ENCODE results near the gene UQCRC1.
A peak's percentile ranks its signal among the peaks of the same experiment; 100 is the strongest.

The UQCRC1 gene

GRCh38 chr3:48571938-48572337 is 37.5 kb downstream of the UQCRC1 start:
- no peak for DNase-seq (ENCODE audit: low read depth)

GRCh38 chr3:48569808-48570450 is 39.5 kb downstream of the UQCRC1 start:
- no peak for DNase-seq (ENCODE audit: low read depth)

GRCh38 chr3:48569400-48569799 is 40.0 kb downstream of the UQCRC1 start:
- DNase-seq (ENCODE audit: low read depth) = no peak

GRCh38 chr3:48568476-48568875 is 41.0 kb downstream of the UQCRC1 start:
- DNase-seq (ENCODE audit: low read depth) = no peak

GRCh38 chr3:48567500-48567899 is 41.9 kb downstream of the UQCRC1 start:
- no peak for DNase-seq (ENCODE audit: low read depth)

- no peak for DNase-seq (ENCODE audit: low read depth)
Measured at GRCh38 chr3:48567090-48567489, 42.4 kb downstream of the UQCRC1 start.

DNA sequence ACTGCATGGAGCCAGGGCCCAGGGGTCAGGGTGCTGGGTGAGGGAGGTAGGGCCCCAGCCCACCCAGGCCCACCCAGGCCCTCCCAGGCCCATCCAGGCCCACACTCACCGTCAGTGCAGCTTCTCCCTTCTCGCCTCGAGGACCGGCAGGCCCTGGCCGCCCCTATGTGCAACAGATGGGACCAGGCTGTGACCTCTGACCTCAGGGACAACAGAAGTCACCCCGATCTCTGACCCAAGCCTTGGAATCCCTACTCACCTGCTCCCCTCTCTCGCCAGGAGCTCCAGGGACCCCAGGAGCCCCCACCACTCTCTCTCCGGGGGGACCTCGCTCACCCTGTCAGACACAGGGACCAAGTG is 43.1 kb downstream of the UQCRC1 start:
- no peak for DNase-seq (ENCODE audit: low read depth)

DNA sequence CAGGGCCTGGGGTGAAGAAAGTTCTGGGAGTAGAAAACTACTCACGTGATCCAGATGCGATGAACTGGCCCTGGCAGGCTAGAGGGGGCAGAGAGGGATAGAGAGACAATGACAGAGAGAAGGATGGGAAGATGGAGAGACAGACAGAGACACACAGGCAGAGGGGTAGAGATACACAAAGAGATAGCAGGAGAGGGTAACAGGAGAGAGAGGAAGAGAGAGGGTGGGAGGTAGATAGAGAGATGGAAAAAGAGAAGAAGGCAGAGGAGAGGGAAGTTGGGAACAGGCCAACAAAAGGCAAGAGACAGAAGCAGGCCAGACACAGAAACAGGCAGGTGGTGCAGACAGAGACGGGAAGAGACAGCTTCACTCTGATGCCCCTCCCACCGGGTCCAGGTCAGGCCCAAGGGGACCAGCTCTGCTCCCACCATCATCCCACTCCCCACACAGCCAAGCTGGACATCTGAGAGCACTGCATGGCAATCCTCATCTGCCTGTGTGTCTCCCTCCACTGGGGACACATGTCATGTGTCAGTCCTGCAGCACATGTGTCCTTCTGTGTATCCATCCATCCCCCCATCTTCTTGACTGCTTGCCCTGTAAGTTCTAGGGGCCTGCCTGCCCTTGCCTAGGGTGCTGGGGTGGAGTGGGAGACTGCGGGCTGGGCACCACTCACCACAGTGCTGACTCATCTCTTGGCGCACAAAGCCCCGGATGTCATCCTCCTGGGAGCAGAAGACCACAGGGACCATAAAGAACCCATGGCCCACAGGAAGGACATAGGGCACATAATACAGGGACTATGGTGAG is 43.6 kb downstream of the UQCRC1 start:
- DNase-seq (ENCODE audit: low read depth) = no peak

DNA sequence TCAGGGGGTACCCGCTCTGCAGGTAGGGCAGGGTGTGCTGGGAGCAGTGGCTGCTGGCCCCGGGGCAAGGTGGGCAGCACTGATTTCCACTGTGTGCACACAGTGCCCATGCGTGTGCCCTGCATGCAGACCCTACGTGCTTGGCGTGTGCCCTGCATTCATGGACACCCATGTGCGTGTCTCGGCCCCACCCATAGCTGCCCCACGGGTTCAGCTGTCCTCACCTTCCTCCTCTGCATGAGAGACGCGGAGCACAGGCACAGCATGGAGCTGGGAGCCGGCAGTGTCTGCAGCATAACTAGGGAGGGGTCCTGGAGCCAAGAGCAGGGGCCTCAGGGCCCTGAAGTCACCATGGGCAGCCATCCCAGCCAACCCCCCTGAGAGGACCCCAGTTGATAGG is 44.3 kb downstream of the UQCRC1 start:
- no peak for DNase-seq (ENCODE audit: low read depth)

- DNase-seq (ENCODE audit: low read depth) = no peak
Measured at GRCh38 chr3:48564667-48565066, 44.8 kb downstream of the UQCRC1 start.

DNA sequence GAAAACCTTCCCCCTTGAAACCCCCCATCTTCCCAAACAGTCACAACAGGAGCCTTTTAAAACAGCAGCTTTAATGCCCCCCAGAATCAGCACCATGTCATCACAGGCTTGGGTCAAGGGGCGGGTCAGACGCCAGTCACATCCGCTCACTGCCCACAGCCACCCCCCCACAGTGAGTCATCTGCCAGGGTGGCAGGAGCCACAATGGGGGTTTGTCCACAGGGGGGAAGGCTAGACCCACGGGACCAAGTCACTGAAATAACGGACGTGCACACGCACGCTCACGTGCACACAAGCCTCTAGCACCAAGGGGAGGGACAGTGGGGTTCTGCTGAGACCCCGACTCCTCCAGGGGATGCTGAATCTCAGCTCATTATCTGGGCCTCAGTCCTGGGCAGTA is 45.4 kb downstream of the UQCRC1 start:
- peak; percentile 24 for DNase-seq (ENCODE audit: low read depth)

DNA sequence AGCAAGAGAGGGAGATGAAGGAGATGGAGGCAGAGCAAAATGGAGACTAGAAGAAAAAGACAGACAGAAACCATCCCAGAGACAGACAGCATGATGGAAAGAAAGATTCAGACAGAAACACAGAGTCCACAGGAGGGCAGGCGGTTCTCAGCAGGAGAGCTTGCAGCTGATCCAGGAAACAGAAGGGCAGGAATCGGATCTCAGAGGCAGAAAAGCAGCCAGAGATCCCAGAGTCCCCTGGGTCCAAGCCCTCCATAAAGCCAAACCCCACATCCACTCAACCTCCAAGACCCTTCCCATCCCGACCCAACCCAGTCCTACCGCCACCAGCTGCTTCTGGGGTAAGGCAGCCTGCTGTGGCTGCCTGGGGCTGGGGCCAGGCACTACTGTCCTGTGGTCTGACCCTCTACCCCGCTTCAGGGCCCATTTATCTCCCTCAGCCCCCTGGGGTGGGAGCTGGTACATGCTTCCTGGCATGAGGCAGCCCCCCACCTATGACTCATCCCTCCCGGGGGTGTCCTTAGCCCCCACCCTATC is 46.0 kb downstream of the UQCRC1 start, which contains the start of gene UCN2:
Gene UCN2 (minus strand): TSS at position 400 of the 537 bp plus-strand sequence. CDS start 657 bp downstream, outside the sequence.
- DNase-seq (ENCODE audit: low read depth) = no peak

- DNase-seq (ENCODE audit: low read depth) = no peak
Measured at GRCh38 chr3:48562367-48563095, 46.9 kb downstream of the UQCRC1 start.

GRCh38 chr3:48561045-48561736 is 48.3 kb downstream of the UQCRC1 start:
- DNase-seq (ENCODE audit: low read depth) = no peak

DNA sequence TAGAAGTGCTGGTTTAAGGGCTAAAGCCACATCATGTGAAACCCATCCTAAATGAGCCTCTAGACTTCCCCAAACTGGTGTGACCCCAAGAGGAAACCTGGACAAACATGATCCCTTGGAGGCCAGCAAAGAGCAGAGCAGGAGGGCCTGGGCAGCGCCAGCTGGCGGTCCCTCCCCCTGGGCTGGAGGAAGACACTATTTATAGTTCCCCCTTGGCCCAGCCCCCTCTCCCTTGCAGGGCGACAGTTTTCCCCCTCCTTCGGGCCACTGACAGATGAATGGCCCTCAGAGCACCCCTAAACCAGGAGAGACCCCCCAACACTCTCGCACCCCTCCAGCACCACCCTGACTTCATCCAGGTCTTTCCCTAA is 48.8 kb downstream of the UQCRC1 start:
- no peak for DNase-seq (ENCODE audit: low read depth)

GRCh38 chr3:48558493-48559134 is 50.8 kb downstream of the UQCRC1 start:
- no peak for DNase-seq (ENCODE audit: low read depth)

- DNase-seq (ENCODE audit: low read depth) = peak; percentile 100
Measured at GRCh38 chr3:48556796-48557626, 52.4 kb downstream of the UQCRC1 start, which contains the start of gene PFKFB4. PFKFB4 (minus strand) TSS chr3:48556803; CDS start chr3:48556777, 26 bp downstream.

DNA sequence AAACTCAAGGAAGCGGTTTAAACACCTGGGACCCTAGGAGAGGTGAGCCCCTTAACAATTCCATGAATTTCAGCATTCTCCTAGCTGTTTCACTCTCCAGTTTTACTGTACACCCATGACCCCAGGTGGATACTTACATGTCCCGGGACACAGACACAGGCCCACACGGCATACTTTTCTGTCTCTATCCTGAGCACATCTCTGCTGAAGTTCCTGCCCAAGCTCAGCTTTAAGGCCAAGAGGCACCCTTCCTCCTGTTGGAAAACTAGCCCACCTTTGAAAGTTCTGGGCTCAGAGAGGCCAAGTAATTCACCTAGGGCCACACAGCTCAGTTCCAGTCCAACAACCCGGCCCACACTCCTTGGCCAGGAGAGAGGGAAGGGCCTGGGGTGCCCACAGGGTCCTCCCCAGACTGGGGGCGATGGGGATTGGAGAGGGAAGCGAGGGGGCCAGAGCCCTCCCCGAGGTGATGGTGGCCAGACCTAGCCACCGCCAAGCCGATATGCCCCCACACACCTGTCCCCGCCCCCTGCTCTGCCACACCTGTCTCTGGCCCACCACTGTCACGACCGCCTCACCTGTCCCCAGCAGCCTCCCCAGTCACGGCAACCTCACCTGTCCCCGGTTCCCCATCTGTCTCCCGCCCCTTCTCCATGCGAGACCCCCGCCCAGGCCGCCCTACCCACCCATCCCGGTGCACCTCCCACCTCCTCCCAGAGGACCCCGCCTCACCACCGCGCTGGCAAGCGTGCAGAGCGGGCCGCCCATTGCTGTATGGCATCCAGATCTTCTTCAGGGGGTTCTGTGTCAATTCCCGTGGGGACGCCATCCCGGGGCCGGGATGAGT is 53.3 kb downstream of the UQCRC1 start:
- no peak for DNase-seq (ENCODE audit: low read depth)

DNA sequence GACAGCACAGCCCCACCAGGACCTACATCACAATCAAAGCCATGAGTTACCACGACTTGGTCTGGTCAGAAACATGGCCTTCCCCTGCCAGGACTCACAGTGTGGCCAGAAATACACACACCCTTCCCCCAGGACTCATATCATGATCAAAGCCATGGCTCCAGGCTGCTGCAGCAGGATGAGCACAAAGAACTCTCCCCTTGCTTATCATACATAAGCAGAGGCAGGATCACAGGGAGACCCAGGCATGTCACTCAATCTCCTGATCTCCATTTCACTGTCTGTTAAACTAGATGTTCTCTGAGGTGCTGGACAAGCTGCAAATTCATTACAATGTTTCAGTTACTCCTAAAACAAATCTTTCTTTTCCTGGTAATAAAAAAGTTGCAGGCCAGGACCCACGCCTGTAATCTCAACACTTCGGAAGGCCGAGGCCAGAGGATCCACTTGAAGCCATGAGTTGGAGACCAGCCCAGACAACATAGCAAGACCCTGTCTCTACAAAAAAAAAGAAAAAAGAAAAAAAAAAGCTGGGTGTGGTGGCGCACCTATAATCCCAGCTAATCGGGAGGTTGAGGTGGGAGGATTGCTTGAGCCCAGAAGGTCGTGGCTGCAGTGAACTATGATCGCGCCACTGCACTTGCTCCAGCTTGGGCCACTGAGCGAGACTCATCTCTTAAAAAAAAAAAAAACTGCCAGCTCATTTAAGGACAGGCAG is 54.1 kb downstream of the UQCRC1 start:
- no peak for DNase-seq (ENCODE audit: low read depth)

Measured in activated T-cell treated with anti-CD3 and anti-CD28 coated beads for 48 hours (primary cell).